Lower lobe of right lung (tissue), 2 donors: ENCODE measurements around the gene SLC52A3. TPM values are rescaled to one million over a fixed set of nuclear protein-coding genes. Genes with fewer than 3 reads are reported as not detected.

Experiments
- ATAC-seq, 2 donors: fragments of 200-7000 bp; cut with Tn5 transposase; one replicate each; pipeline ENCODE4 v1.9.1; 2020 to 2022; ENCODE audit warnings: mild to moderate bottlenecking in 2 of 2, moderate library complexity in 2 of 2
- DNase-seq: peaks from one replicate; pipeline ENCODE4 v3.0.0-alpha.2; 2020
- H3K27ac ChIP-seq: fragments of 200-600 bp; one replicate; pipeline ENCODE4 v1.8.0; 2022
- H3K27me3 ChIP-seq: fragments of 200-600 bp; one replicate; pipeline ENCODE4 v1.8.0; 2022; ENCODE audit warnings: low read depth
- H3K36me3 ChIP-seq: fragments of 200-600 bp; one replicate; pipeline ENCODE4 v1.8.0; 2022; ENCODE audit warnings: mild to moderate bottlenecking
- H3K4me1 ChIP-seq: fragments of 200-600 bp; one replicate; pipeline ENCODE4 v1.8.0; 2022
- H3K4me3 ChIP-seq: fragments of 200-600 bp; one replicate; pipeline ENCODE4 v1.8.0; 2022; ENCODE audit warnings: mild to moderate bottlenecking
- H3K9me3 ChIP-seq: fragments of 200-600 bp; one replicate; pipeline ENCODE4 v1.8.0; 2022
- intact Hi-C: fragments of 100-400 bp; cut with DNase I; formaldehyde crosslinking; loops from one replicate; pipeline ENCODE4 v1.11.0; 2022
- total RNA-seq: library from RNA; stranded (reverse); fragmentation: NEBNext Ultra II Directional; extraction: Animal tissue kit (Norgen Biotek cat#: 25700); gene quantifications from one replicate; pipeline ENCODE4 v1.2.1, GENCODE V29; 2021
- TF ChIP-seq, protein P1 (sequence below): fragments of 200-600 bp; IDR thresholded peaks from one replicate; pipeline ENCODE4 v1.8.0; 2022; ENCODE audit warnings: antibody characterized with exemption, mild to moderate bottlenecking
- donor health status: DM: no; HTN: yes; CAD: no; lungs with severe emphysema.

Gene SLC52A3
- total RNA-seq, 1 donor from 2014 or later, result 1.1 TPM

DNA sequence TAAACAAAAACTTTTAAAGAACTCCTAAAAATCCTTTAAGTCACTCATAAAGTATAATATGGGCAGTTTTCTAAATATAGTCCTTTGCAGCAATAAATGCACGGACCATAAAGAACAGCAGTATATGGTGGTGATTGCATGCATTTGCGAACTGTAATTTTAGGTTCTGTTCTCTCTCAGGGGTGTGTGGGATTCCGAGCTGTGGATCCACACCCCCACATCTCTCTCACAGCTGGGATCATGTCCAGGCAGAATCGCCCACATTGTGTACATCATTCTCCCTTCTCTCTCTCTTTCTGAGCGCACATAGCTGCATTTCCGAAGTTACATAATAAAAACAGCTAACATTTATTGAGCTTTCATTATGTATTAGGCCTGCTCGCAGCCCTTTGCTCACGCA lies 28.6 kb downstream of the SLC52A3 start:
- Histone ChIP-seq H3K27ac (no peak overlapping the region), H3K9me3 (no peaks in the 10 kb centered on the region), H3K4me3 (no peak overlapping the region), H3K4me1 (no peaks in the 10 kb centered on the region), H3K27me3 (no peaks in the 10 kb centered on the region), H3K36me3 (no peaks in the 10 kb centered on the region)
- ATAC-seq (no peak), DNase-seq (no peak)
- TF ChIP-seq, protein P1, sequence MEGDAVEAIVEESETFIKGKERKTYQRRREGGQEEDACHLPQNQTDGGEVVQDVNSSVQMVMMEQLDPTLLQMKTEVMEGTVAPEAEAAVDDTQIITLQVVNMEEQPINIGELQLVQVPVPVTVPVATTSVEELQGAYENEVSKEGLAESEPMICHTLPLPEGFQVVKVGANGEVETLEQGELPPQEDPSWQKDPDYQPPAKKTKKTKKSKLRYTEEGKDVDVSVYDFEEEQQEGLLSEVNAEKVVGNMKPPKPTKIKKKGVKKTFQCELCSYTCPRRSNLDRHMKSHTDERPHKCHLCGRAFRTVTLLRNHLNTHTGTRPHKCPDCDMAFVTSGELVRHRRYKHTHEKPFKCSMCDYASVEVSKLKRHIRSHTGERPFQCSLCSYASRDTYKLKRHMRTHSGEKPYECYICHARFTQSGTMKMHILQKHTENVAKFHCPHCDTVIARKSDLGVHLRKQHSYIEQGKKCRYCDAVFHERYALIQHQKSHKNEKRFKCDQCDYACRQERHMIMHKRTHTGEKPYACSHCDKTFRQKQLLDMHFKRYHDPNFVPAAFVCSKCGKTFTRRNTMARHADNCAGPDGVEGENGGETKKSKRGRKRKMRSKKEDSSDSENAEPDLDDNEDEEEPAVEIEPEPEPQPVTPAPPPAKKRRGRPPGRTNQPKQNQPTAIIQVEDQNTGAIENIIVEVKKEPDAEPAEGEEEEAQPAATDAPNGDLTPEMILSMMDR, result no peak
- intact Hi-C loops, result loop anchor here (10.0 kb wide), 1 partner anchor 175 kb away; no protein-coding TSS in a partner anchor

DNA sequence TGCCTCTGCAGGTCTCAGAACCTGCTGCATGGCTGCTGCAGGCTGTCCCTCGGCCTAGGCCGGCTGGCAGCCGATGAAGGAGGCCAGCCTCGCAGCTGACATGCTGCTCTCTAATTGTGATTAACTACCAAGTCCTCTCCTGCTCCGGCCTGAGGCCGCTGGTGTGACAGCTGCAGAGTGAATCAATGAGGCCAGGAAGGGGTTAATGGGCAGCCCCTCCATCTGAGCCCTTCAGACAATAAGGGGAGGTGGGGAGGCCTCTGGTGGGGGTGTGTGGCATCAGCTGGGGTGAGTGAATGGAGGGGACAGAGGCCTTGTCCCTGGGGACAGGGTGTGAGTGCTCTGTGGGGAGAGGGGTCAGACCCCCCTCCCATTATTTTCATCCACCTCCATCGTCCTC lies 34.4 kb downstream of the SLC52A3 start:
- Histone ChIP-seq H3K9me3 (no peaks in the 10 kb centered on the region), H3K36me3 (no peaks in the 10 kb centered on the region), H3K27ac (no peak overlapping the region), H3K4me3 (no peak overlapping the region), H3K27me3 (peaks cover 27% of the 10 kb centered on the region), H3K4me1 (no peaks in the 10 kb centered on the region)
- ATAC-seq (no peak), DNase-seq (no peak)
- TF ChIP-seq, protein P1, result no peak
- intact Hi-C loops, result loop anchor here (10.0 kb wide), 1 partner anchor 169 kb away; no protein-coding TSS in a partner anchor

DNA sequence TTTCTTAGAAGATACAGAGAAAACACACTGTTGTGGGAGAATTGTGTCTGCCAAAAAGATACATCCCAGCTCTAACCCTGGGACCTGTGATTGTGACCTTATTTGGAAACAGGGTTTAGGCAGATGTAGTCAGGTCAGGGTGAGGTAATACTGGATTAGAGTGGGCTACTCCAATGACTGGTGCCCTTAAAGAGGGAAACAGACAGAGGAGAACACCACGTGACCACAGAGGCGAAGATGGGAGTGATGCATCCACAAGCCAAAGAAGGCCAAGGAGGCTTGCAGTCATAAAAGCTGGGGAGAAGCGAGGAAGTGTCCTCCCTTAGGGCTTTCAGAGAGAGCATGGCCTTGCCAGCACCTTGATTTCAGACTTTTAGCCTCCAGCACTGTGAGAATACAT lies 35.6 kb downstream of the SLC52A3 start:
- Histone ChIP-seq H3K36me3 (no peaks in the 10 kb centered on the region), H3K27me3 (peaks cover 39% of the 10 kb centered on the region), H3K27ac (no peak overlapping the region), H3K9me3 (no peaks in the 10 kb centered on the region), H3K4me3 (no peak overlapping the region), H3K4me1 (peaks cover 9% of the 10 kb centered on the region)
- no peak for ATAC-seq
- TF ChIP-seq, protein P1, result no peak
- intact Hi-C loops, result loop anchor here (10.0 kb wide), 1 partner anchor 168 kb away; no protein-coding TSS in a partner anchor
- no peak for DNase-seq

DNA sequence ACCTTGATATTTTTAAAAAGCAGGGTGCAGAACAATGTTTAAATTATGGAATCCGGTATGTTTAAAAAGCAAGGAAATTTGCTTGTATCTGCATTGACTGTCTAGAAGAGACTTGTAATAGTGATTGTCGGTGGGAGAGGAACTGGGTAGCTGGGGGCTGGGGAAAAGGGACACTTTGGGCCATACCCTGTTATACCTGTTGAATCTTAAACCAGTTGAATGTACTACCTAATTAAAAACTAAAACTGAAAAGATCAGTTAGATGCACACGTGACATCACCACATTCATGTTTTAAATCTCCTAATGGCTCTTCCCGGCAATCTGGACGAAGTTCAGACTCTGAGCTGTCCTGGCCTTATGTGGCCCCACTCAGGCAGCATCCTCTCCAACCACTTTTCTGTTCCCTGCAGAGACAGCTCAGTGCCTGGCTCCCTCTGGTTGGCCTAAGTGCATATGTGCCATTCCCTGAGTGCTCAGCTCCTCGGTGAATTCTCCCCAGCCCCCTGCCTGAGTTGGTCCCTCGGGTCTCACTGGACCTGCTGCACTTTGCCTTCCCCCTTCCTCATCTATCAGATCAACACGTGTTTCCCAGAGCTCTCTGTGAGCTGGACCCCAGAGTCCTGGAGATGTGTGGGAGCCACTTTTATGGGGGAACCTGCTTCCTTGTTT lies 36.3 kb downstream of the SLC52A3 start:
- intact Hi-C loops, result loop anchor here (10.0 kb wide), 1 partner anchor 167 kb away; no protein-coding TSS in a partner anchor
- Histone ChIP-seq H3K4me1 (peaks cover 11% of the 10 kb centered on the region), H3K4me3 (no peak overlapping the region), H3K27ac (no peak overlapping the region), H3K27me3 (peaks cover 46% of the 10 kb centered on the region), H3K36me3 (no peaks in the 10 kb centered on the region), H3K9me3 (no peaks in the 10 kb centered on the region)
- DNase-seq, result no peak
- TF ChIP-seq, protein P1, result no peak
- ATAC-seq, result no peak

DNA sequence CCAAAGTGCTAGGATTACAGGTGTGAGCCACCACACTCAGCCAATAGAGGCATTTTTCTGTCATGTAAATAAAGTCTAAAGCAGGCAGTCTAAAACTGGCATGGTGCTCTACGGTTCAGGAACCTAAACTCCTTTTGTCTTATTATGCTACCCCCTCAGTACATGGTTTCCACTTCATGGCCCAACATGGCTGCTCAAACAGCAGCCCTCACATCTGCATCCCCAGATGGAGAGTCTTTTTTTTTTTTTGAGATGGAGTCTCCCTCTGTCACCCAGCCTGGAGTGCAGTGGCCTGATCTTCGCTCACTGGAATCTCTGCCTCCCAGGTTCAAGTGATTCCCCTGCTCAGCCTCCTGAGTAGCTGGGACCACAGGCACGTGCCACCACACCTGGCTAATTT lies 38.3 kb downstream of the SLC52A3 start:
- Histone ChIP-seq H3K9me3 (no peaks in the 10 kb centered on the region), H3K36me3 (no peaks in the 10 kb centered on the region), H3K27me3 (peaks cover 66% of the 10 kb centered on the region), H3K4me1 (peaks cover 11% of the 10 kb centered on the region), H3K27ac (no peak overlapping the region), H3K4me3 (no peak overlapping the region)
- TF ChIP-seq, protein P1, result no peak
- intact Hi-C loops, result loop anchor here (10.0 kb wide), 1 partner anchor 165 kb away; no protein-coding TSS in a partner anchor
- ATAC-seq, result no peak
- no peak for DNase-seq
